BLaER1 treated with 17β-estradiol and CSF1 and Interleukin-3, amounts not matched to agents 10 nM and 100 nM (cell line): ENCODE results near the gene ZMIZ1.

Source experiments
- H3K27ac ChIP-seq, 11 experiments: shearing (Covaris generic); formaldehyde crosslinking; 2 replicates each; pipeline ENCODE4 v1.8.1; 2022
- H3K27me3 ChIP-seq, 11 experiments: shearing (Covaris generic); formaldehyde crosslinking; 2 replicates each; pipeline ENCODE4 v1.8.1; 2022
- H3K36me3 ChIP-seq, 11 experiments: shearing (Covaris generic); formaldehyde crosslinking; 2 replicates each; pipeline ENCODE4 v1.8.1; 2022
- H3K4me1 ChIP-seq, 10 experiments: shearing (Covaris generic); formaldehyde crosslinking; 2 replicates each; pipeline ENCODE4 v1.8.1; 2022
- H3K4me2 ChIP-seq, 11 experiments: shearing (Covaris generic); formaldehyde crosslinking; 2 replicates each; pipeline ENCODE4 v1.8.1; 2022
- H3K4me3 ChIP-seq, 10 experiments: shearing (Covaris generic); formaldehyde crosslinking; 2 replicates each; pipeline ENCODE4 v1.8.1; 2022
- H3K9ac ChIP-seq, 11 experiments: shearing (Covaris generic); formaldehyde crosslinking; 2 replicates each; pipeline ENCODE4 v1.8.1; 2022
- H3K9me3 ChIP-seq, 11 experiments: shearing (Covaris generic); formaldehyde crosslinking; replicated peaks in 1 of 11; 2 replicates each; pipeline ENCODE4 v1.8.1; 2022
- H4K20me1 ChIP-seq, 11 experiments: shearing (Covaris generic); formaldehyde crosslinking; 2 replicates each; pipeline ENCODE4 v1.8.1; 2022
- Cebpa-rat ChIP-seq, 11 experiments: shearing (Covaris generic); IDR thresholded peaks; 2 replicates each; pipeline ENCODE4 v1.8.1; 2022

Gene ZMIZ1

GRCh38 chr10:79071396-79071923, 2.7 kb downstream of the ZMIZ1 start:
- peak overlapping the region; percentile 88 to 97 (median 95) for H3K9ac ChIP-seq
- H3K4me3 ChIP-seq, result peak overlapping the region; percentile 75 to 100 (median 98)
- peaks cover 64 to 74% (median 67%) of the 10 kb centered on the region in 11 experiments for H4K20me1 ChIP-seq
- peak overlapping the region; percentile 72 to 95 (median 91); a peak in 21 of 22 replicates for H3K27ac ChIP-seq
- H3K36me3 ChIP-seq, result peaks cover 0 to 4% (median 0%) of the 10 kb centered on the region in 11 experiments; a peak in 1 of 22 replicates
- H3K27me3 ChIP-seq, result peaks cover 0 to 6% (median 0%) of the 10 kb centered on the region in 11 experiments; a peak in 7 of 22 replicates
- H3K4me1 ChIP-seq, result peaks cover 56 to 72% (median 65%) of the 10 kb centered on the region in 10 experiments
- TF ChIP-seq Cebpa-rat (IDR thresholded peaks at IDR 0.05), result no peak
- peak overlapping the region; percentile 94 to 100 (median 98) for H3K4me2 ChIP-seq
- no peaks in the 10 kb centered on the region for H3K9me3 ChIP-seq

GRCh38 chr10:79072041-79072441, 3.3 kb downstream of the ZMIZ1 start:
- no peak for TF ChIP-seq Cebpa-rat (IDR thresholded peaks at IDR 0.05)
- H3K4me2 ChIP-seq, result peak overlapping the region; percentile 94 to 100 (median 98)
- peak overlapping the region; percentile 32 to 97 (median 92); a peak in 20 of 22 replicates for H3K9ac ChIP-seq
- peak overlapping the region in 7 of 11 experiments; percentile 7 to 94 (median 38); a peak in 9 of 22 replicates for H3K27ac ChIP-seq
- H3K4me1 ChIP-seq, result peaks cover 61 to 73% (median 67%) of the 10 kb centered on the region in 10 experiments
- H4K20me1 ChIP-seq, result peaks cover 70 to 80% (median 73%) of the 10 kb centered on the region in 11 experiments
- no peaks in the 10 kb centered on the region for H3K9me3 ChIP-seq
- peaks cover 0 to 7% (median 0%) of the 10 kb centered on the region in 11 experiments; a peak in 1 of 22 replicates for H3K36me3 ChIP-seq
- H3K4me3 ChIP-seq, result peak overlapping the region; percentile 24 to 100 (median 90); a peak in 17 of 20 replicates
- peaks cover 0 to 6% (median 0%) of the 10 kb centered on the region in 11 experiments; a peak in 7 of 22 replicates for H3K27me3 ChIP-seq

DNA sequence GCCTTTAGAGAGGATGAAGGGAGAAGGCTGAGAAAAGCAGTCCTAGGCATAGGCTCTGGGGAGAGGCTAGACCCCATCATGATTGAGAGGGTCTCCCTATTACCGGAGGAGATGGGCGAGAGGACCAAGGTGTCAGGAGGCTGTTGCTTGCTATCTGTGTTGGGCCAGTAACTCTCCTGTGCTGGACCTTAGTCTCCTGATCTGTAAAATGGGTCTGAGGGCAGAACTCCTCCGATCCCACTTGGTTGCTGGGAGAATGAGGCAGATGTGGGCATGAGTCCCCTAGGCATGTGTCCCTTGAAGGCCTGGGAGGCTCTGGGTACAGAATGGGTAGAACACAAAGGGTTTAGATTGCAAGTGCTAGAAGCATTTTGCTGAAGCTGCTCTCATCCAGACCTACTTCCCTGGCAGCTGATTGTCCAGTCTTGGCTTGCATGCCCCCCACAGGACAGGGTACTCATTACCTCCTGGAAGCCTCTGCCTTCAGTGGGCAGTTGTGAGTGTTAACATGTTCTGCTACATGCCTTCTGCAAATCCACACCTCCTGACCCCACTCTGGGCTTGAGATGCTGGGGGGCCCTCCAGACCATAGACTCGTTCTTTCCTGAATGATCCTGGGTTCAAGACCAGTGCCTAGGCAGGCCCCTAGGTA, 4.4 kb downstream of the ZMIZ1 start:
- H3K4me3 ChIP-seq, result peak overlapping the region in 7 of 10 experiments; percentile 1 to 100 (median 88); a peak in 8 of 20 replicates
- peak overlapping the region; percentile 94 to 100 (median 98) for H3K4me2 ChIP-seq
- H3K9me3 ChIP-seq, result no peaks in the 10 kb centered on the region
- peak overlapping the region; percentile 21 to 97 (median 91); a peak in 18 of 22 replicates for H3K9ac ChIP-seq
- H3K36me3 ChIP-seq, result peaks cover 0 to 9% (median 0%) of the 10 kb centered on the region in 11 experiments; a peak in 1 of 22 replicates
- H3K27me3 ChIP-seq, result peaks cover 0 to 3% (median 0%) of the 10 kb centered on the region in 11 experiments; a peak in 7 of 22 replicates
- H3K27ac ChIP-seq, result peak overlapping the region in 8 of 11 experiments; percentile 7 to 94 (median 34); a peak in 6 of 22 replicates
- no peak for TF ChIP-seq Cebpa-rat (IDR thresholded peaks at IDR 0.05)
- H4K20me1 ChIP-seq, result peaks cover 81 to 91% (median 84%) of the 10 kb centered on the region in 11 experiments
- peaks cover 69 to 76% (median 73%) of the 10 kb centered on the region in 10 experiments for H3K4me1 ChIP-seq

GRCh38 chr10:79073784-79074432, 5.1 kb downstream of the ZMIZ1 start:
- Histone ChIP-seq H3K9ac (peak overlapping the region in 9 of 11 experiments; percentile 13 to 97 (median 88); a peak in 11 of 22 replicates), H3K27me3 (no peaks in the 10 kb centered on the region; a peak in 1 of 22 replicates), H3K4me1 (peaks cover 75 to 81% (median 78%) of the 10 kb centered on the region in 10 experiments), H3K4me3 (peak overlapping the region in 1 of 10 experiments; percentile 1; a peak in 1 of 20 replicates), H3K36me3 (peaks cover 0 to 9% (median 0%) of the 10 kb centered on the region in 11 experiments; a peak in 1 of 22 replicates), H3K4me2 (peak overlapping the region; percentile 94 to 100 (median 98)), H4K20me1 (peaks cover 89 to 98% (median 91%) of the 10 kb centered on the region in 11 experiments), H3K27ac (peak overlapping the region in 4 of 11 experiments; percentile 0 to 94 (median 40); a peak in 3 of 22 replicates), H3K9me3 (no peaks in the 10 kb centered on the region)
- TF ChIP-seq Cebpa-rat (IDR thresholded peaks at IDR 0.05), result no peak

DNA sequence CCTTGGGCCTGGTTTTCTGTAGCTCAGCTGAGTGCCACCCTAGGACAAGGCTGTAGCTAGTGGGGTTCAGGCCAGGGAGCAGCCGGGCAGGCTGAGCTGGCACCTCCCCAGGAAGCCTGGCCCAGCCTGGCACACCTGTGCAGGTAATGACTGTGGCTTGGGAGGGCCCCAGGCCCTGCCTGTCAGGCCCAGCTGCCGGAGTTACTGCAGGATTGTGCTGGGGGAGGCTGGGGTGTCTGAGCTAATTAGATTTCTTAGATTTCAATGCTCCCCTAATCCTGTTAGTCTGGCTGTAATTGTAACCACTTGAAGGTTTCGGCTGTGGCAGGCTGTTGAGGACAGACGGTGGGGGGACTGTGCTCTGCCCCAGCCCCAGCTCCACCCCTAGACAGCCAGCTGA, 6.0 kb downstream of the ZMIZ1 start:
- Histone ChIP-seq H3K9ac (peak overlapping the region in 9 of 11 experiments; percentile 23 to 97 (median 50); a peak in 15 of 22 replicates), H3K27me3 (no peaks in the 10 kb centered on the region; a peak in 1 of 22 replicates), H3K4me2 (peak overlapping the region; percentile 94 to 100 (median 98)), H3K4me1 (peaks cover 83 to 89% (median 87%) of the 10 kb centered on the region in 10 experiments), H3K36me3 (peaks cover 0 to 9% (median 0%) of the 10 kb centered on the region in 11 experiments; a peak in 1 of 22 replicates), H3K4me3 (no peak overlapping the region), H3K27ac (peak overlapping the region in 6 of 11 experiments; percentile 0 to 44 (median 18); a peak in 4 of 22 replicates), H3K9me3 (no peaks in the 10 kb centered on the region), H4K20me1 (peaks cover 90 to 98% (median 91%) of the 10 kb centered on the region in 11 experiments)
- TF ChIP-seq Cebpa-rat (IDR thresholded peaks at IDR 0.05), result no peak

GRCh38 chr10:79075418-79075817, 6.7 kb downstream of the ZMIZ1 start:
- TF ChIP-seq Cebpa-rat (IDR thresholded peaks at IDR 0.05), result no peak
- Histone ChIP-seq H3K27me3 (no peaks in the 10 kb centered on the region; a peak in 1 of 22 replicates), H3K4me3 (no peak overlapping the region), H3K36me3 (peaks cover 0 to 9% (median 0%) of the 10 kb centered on the region in 11 experiments; a peak in 1 of 22 replicates), H3K4me1 (peaks cover 90 to 96% (median 94%) of the 10 kb centered on the region in 10 experiments), H3K27ac (no peak overlapping the region), H3K9me3 (no peaks in the 10 kb centered on the region), H3K4me2 (peak overlapping the region; percentile 94 to 100 (median 98)), H3K9ac (peak overlapping the region in 4 of 11 experiments; percentile 23 to 96 (median 38); a peak in 3 of 22 replicates), H4K20me1 (peaks cover 96 to 99% (median 97%) of the 10 kb centered on the region in 11 experiments)

DNA sequence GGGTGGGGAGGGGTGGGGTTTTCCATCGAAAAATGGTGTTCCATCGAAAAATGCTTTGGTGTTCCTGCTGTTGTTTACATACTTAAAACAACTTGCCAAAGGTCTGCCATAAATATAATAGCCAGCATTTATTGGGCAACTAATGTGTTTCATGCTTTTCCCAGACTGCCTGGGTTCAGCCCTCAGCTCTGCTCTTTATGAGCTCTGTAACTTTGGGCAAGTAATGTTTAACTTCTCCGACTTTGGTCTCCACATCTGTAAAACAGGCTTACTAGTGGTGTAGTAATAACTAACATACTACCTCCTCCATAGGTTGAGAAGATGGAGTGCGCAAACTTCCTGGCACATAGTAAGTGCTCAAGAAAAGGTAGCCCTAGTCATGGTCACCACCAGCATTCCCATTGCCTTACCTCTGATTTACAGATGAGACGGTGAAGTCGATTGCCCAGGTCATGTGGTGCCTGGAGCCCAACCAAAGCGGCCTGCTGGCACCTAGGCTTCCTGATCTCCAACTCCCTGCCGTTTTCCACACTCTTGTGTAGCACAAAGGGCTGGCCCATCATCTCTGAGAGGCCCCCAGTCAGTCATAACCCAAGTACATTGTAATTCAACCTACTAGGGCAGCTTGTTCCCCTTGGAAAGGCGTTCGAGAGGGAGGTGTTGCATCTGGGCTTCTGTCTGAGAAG, 8.9 kb downstream of the ZMIZ1 start:
- no peaks in the 10 kb centered on the region for H3K9me3 ChIP-seq
- H4K20me1 ChIP-seq, result peaks cover 85 to 100% (median 100%) of the 10 kb centered on the region in 11 experiments
- peaks cover 0 to 9% (median 0%) of the 10 kb centered on the region in 11 experiments; a peak in 1 of 22 replicates for H3K36me3 ChIP-seq
- H3K9ac ChIP-seq, result peak overlapping the region in 5 of 11 experiments; percentile 0 to 87 (median 21); a peak in 6 of 22 replicates
- peaks cover 99 to 100% (median 100%) of the 10 kb centered on the region in 10 experiments for H3K4me1 ChIP-seq
- H3K27ac ChIP-seq, result peak overlapping the region in 3 of 11 experiments; percentile 11 to 17 (median 12); a peak in 1 of 22 replicates
- no peak for TF ChIP-seq Cebpa-rat (IDR thresholded peaks at IDR 0.05)
- peak overlapping the region; percentile 83 to 100 (median 97) for H3K4me2 ChIP-seq
- no peak overlapping the region for H3K4me3 ChIP-seq
- no peaks in the 10 kb centered on the region for H3K27me3 ChIP-seq
